HG03558 (cell line): ENCODE results near the gene JPH2.

Source experiments
- ATAC-seq: cut with Tn5 transposase; IDR thresholded peaks from one replicate; pipeline ENCODE4 v1.9.1; 2021; ENCODE audit warnings: moderate number of reproducible peaks; ENCODE audit not compliant: unreplicated experiment; ENCODE audit errors: extremely low read depth

Gene JPH2

GRCh38 chr20:44067650-44068081 lies 119.3 kb downstream of the JPH2 start:
- ATAC-seq: no peak

- ATAC-seq: no peak
These were observed 120.1 kb downstream of the JPH2 start for GRCh38 chr20:44066645-44067606.

GRCh38 chr20:44065401-44066340 lies 121.3 kb downstream of the JPH2 start:
- ATAC-seq: no peak

GRCh38 chr20:44064501-44065400 lies 122.2 kb downstream of the JPH2 start:
- no peak for ATAC-seq
